ENCODE data around the gene TMEM170A. TPM values are rescaled to one million over a fixed set of nuclear protein-coding genes. Genes with fewer than 3 reads are reported as not detected.

TMEM170A gene
- total RNA-seq, 4 donors from 2014 or later: 14.8 to 20.5 (median 18.0) TPM

GRCh38 chr16:75432828-75433731 is 31.4 kb downstream of the TMEM170A start, which contains the start of gene CFDP1:
Gene CFDP1, minus strand, starts transcription at chr16:75433503. Its CDS starts 151 bp downstream, at chr16:75433352.
- TF ChIP-seq CTCF (IDR thresholded peaks at IDR 0.05; ENCODE audit: low read depth): no peak

DNA sequence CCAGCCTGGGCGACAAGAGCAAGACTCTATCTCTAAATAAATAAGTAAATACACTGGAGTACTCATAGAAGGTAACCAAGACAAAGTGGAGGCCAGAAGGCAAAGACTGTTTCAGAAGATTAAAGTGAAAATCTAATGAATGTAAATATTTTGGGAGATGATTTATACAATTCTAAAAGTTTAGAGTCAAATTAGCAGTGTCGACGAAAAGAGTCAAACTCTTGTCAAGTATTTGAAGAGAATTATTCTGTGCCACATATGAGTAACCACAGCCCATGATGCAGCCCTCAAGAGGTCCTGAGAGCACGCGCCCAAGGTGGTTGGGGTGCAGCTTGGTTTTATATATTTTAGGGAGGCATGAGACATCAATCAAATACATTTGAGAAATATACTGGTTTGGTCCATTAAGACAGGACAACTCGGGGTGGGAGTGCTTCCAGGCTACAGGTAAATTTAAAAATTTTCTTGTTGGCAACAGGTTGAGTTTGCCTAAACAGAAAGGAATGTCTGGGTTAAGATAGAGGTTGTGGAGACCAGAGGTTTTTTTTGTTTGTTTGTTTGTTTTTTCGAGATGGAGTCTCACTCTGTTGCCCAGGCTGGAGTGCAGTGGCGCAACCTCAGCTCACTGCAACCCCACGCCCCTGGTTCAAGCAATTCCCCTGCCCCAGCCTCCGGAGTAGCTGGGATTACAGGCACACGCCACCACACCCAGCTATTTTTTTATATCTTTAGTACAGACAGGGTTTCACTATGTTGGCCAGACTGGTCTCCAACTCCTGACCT is 34.7 kb downstream of the TMEM170A start:
- TF ChIP-seq CTCF (IDR thresholded peaks at IDR 0.05; ENCODE audit: low read depth): no peak

DNA sequence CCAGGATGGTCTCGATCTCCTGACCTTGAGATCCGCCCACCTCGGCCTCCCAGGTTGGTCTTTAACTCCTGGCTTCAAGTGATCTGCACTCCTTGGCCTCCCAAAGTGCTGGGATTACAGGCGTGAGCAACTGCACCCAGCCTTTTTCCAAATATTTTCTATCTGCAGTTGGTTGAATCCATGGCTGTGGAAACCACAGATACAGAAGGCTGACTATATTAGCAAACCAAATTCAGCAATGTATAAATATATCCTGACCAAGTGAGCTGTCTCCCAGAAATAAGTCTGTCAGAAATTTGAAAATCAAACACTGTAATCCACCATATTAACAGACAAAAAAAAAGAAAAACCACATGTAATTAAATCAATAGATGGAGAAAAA is 40.8 kb downstream of the TMEM170A start:
- TF ChIP-seq CTCF (IDR thresholded peaks at IDR 0.05; ENCODE audit: low read depth): no peak

GRCh38 chr16:75421820-75422126 is 42.7 kb downstream of the TMEM170A start:
- TF ChIP-seq CTCF (IDR thresholded peaks at IDR 0.05; ENCODE audit: low read depth): no peak

DNA sequence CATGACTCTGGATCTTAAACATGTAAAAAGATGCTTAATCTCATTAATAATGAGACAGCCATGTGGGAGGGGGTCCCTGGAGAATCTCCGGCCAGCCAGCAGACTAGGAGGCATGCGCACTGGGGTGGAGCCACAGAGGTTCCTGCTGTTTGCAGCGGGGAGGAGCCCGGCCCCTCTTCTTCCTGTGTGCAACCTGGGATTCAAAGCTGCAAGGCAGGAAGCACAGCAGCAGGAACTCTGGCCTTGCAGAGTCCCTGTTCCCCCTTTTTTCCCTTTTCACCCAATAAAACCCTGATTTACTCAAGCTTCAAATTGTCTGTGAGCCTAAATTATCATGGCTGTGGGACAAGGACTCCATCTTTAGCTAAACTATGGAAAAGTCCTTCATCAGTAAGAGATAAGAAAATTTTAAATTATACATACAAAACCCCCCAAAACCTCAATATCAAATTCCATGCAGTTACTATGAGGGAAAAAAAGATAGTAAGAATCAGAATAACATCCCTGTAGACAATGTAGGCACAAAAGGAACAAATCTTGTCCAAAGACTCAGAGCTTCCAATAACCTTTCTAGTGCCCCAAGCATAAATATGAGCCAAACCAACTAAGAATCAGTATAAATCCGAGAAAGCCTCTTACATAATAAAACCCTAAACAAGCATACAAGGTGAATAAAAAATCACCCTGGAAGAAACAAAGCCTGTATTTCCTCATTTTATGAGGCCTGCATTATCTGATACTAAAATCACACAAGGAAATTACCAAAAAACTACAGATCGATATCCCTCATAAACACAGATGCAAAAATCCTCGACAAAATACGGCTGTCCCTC is 43.3 kb downstream of the TMEM170A start:
- no peak for TF ChIP-seq CTCF (IDR thresholded peaks at IDR 0.05; ENCODE audit: low read depth)

DNA sequence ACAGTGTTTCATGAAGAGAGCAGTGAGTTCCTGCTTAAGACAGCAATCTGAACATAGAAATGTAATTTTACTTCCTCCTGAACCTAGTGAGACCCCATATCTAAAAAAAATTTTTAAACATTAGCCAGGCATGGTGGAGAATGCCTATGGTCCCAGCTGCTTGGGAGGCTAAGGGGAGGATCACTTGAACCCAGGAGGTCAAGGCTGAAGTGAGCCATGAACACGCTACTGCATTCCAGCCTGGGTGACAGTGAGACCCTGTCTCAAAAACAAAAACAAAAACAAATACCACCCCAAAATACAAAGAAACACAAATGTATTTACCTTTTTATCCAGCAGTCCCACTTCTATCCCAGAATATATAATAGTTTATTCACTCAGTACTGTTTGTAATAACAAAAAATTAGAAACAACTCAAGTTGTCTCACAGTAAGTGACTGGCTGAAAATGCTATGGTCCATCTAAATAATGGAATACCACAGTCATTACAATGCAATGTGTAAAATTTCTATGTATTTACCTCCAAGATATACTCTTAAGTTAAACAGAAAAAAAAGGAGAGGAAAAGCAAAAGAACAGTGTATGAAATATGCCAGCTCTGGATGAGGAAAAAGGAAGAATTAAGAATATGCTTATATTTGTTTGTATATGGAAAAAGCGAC is 47.5 kb downstream of the TMEM170A start:
- TF ChIP-seq CTCF (IDR thresholded peaks at IDR 0.05; ENCODE audit: low read depth): no peak
